Loucy (cell line): Measurements from ENCODE around the gene SERPINF2.

Experiments used
- EZH2phosphoT487 ChIP-seq: fragments of 200-600 bp; IDR thresholded peaks from 2 replicates; pipeline ENCODE4 v1.6.1; 2018; ENCODE audit warnings: antibody characterized with exemption, mild to moderate bottlenecking, moderate library complexity, borderline replicate concordance
- TF ChIP-seq, protein P1 (sequence below): fragments of 200-600 bp; sonication (generic); conservative IDR thresholded peaks from 2 replicates; pipeline ENCODE4 v1.5.1; 2014; ENCODE audit warnings: mild to moderate bottlenecking, antibody characterized with exemption, low read length

DNA sequence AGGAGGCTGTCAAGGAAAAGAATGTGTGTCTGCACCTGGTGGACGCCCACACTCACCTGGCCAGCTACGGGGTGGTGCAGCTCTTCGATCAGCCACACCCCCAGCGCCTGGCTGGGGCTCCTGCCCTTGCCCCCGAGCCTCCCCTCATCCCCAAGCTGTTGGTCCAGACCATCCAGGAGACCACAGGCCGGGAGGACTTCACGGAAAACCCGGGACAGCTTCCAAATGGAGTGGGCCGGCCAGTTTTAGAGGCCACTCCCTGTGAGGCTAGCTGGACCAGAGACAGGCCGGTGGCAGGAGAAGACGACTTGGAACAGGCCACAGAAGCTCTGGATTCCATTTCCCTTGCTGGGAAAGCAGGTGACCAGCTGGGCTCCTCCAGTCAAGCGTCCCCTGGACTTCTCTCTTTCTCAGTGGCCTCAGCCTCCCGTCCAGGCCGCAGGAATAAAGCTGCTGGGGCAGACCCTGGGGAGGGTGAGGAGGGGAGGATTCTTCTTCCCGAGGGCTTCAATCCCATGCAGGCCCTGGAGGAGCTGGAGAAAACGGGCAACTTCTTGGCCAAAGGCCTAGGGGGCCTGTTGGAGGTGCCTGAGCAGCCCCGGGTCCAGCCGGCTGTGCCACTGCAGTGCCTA is 15.9 kb upstream of the SERPINF2 start:
- TF ChIP-seq, protein P1, sequence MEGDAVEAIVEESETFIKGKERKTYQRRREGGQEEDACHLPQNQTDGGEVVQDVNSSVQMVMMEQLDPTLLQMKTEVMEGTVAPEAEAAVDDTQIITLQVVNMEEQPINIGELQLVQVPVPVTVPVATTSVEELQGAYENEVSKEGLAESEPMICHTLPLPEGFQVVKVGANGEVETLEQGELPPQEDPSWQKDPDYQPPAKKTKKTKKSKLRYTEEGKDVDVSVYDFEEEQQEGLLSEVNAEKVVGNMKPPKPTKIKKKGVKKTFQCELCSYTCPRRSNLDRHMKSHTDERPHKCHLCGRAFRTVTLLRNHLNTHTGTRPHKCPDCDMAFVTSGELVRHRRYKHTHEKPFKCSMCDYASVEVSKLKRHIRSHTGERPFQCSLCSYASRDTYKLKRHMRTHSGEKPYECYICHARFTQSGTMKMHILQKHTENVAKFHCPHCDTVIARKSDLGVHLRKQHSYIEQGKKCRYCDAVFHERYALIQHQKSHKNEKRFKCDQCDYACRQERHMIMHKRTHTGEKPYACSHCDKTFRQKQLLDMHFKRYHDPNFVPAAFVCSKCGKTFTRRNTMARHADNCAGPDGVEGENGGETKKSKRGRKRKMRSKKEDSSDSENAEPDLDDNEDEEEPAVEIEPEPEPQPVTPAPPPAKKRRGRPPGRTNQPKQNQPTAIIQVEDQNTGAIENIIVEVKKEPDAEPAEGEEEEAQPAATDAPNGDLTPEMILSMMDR = no peak
- TF ChIP-seq EZH2phosphoT487 = no peak
